Choroid plexus epithelial cell (primary cell): Measurements from ENCODE around the gene AGPAT3.

Experiments used
- DNase-seq: peaks from one replicate; pipeline ENCODE4 v3.0.0-alpha.2; 2010; ENCODE audit warnings: low read depth
- H3K4me3 ChIP-seq: 2 replicates; pipeline ENCODE4 v1.5.1; 2011; ENCODE audit warnings: low read depth, mild to moderate bottlenecking, control low read depth, low read length, moderate library complexity
- TF ChIP-seq, protein P1 (sequence below): conservative IDR thresholded peaks from 2 replicates; pipeline ENCODE4 v1.5.1; 2011; ENCODE audit warnings: low read depth, mild to moderate bottlenecking, control low read depth, inconsistent platforms, low read length, moderate library complexity

AGPAT3 gene

DNA sequence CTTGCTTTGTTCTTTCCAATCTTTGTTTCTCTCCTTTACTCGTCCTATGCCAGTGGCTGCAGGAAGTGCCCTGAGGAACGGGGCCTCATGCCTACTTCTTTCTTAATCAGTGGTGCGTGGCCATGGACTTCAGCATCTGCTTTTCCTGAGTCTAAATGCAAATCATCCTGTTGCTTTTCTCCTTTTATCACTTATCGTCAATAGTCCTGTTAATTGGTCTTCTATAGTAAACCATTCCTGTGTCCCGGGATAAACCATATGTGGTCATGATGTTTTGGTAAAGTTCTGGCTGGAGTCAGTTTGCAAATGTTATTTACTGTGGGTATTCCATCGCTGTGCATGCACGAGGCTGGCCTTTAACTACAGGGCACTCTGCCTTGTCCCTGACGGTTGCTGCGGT lies 47.5 kb downstream of the AGPAT3 start:
- TF ChIP-seq, protein P1, sequence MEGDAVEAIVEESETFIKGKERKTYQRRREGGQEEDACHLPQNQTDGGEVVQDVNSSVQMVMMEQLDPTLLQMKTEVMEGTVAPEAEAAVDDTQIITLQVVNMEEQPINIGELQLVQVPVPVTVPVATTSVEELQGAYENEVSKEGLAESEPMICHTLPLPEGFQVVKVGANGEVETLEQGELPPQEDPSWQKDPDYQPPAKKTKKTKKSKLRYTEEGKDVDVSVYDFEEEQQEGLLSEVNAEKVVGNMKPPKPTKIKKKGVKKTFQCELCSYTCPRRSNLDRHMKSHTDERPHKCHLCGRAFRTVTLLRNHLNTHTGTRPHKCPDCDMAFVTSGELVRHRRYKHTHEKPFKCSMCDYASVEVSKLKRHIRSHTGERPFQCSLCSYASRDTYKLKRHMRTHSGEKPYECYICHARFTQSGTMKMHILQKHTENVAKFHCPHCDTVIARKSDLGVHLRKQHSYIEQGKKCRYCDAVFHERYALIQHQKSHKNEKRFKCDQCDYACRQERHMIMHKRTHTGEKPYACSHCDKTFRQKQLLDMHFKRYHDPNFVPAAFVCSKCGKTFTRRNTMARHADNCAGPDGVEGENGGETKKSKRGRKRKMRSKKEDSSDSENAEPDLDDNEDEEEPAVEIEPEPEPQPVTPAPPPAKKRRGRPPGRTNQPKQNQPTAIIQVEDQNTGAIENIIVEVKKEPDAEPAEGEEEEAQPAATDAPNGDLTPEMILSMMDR, result no peak
- H3K4me3 ChIP-seq, result no peak overlapping the region
- no peak for DNase-seq

DNA sequence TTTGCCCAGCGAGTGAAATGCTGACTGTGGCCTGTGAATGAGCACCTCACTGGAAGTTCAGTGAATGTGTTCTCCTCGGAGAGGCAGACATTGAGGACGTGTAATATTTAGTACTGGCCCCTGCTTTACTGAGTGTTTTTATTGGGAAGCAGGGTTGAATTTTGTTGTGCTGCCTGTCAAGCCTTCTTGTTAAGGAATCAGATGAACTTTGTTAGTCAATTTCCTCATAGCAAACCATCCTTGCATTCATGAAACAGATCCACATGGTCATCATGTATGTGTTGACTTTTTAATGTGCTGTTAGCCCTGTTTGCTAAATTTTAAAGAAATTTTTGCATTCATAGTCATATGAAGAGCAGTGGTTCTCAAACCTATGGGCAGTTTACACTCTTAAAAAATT lies 47.9 kb downstream of the AGPAT3 start:
- DNase-seq, result no peak
- no peak overlapping the region for H3K4me3 ChIP-seq
- TF ChIP-seq, protein P1, result no peak

DNA sequence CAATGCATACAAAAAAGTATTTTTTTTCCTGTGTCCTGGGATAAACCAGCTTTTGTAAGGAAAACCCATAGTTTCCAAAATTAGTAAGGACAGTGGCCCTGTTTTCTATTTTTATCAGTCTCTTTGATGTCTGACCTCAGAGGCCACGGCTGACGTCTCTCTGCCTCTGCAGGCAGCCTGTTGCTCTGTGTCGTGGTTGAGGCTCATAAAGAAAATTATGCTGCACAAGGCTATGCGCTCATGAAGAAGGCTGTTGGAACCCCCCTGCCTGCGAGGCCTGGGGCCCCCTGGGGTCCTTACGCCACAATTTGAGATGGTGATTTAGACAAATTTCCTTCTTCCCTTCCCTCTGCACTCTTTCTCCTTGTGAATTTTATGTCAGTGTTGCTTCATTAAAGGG lies 48.9 kb downstream of the AGPAT3 start:
- TF ChIP-seq, protein P1, result no peak
- DNase-seq, result peak; percentile 84

DNA sequence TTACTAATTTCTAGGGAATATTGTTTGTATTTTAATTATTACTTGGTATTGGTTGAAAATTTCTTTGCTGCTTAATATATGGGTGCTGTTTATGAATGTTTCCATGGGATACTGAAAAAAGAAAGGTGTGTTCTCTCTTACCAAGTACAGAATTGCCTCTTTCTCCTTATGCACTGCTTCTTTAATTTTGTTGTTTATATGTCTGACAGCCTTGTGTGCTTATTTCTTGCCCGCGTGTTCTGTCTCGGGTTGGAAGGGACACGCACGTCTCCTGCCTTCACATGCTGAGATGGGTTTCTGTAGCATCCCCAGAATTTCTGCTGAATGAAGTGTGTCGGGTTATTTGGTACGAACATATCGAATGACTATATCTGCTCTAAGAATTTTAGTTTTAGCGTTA lies 51.1 kb downstream of the AGPAT3 start:
- TF ChIP-seq, protein P1, result no peak
- no peak overlapping the region for H3K4me3 ChIP-seq
- no peak for DNase-seq

More for the DNA sequence above, 48.9 kb downstream of the AGPAT3 start:
- H3K4me3 ChIP-seq, result no peak overlapping the region

DNA sequence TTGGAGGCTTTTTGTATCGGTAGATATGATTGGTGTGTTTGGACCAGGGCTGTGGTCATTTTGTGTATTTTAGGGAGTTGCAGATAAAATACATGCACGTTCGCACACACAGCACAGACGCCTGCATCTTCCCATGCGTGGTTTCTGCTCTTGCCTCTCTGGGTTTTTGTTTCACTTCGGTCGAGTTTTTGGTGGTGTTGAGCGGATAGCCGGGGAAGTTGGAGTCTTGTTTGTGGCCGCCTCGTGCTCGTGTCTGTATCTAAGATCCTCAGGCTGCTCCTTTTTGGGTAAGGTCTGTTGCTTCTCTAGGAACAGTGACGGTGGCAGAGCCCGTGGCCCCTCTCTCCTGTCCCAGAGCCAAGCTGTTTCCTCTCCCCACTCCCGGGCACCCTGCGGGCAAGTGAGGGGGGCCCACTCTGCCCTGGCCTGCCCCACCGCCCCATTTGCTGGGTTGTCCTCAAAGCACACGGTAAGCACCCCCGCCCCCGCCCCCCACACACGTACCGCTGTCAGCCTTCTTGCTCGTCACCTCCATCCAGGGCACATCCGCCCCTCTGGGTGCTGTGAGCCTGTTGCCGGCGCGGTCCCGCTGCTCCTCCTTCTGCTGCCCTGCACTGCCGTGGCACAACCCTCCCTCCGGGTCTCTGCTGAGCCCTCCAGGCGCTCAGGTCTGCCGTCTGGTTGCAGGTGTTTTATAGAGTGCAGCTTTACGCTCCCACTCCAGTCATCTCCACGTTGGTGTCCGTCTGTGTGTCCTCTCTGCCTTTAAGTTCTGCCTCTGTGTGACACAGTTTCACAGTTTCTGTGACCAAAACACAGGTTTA lies 51.9 kb downstream of the AGPAT3 start:
- TF ChIP-seq, protein P1, result no peak
- peak overlapping the region; percentile 40 for H3K4me3 ChIP-seq
- DNase-seq, result no peak

DNA sequence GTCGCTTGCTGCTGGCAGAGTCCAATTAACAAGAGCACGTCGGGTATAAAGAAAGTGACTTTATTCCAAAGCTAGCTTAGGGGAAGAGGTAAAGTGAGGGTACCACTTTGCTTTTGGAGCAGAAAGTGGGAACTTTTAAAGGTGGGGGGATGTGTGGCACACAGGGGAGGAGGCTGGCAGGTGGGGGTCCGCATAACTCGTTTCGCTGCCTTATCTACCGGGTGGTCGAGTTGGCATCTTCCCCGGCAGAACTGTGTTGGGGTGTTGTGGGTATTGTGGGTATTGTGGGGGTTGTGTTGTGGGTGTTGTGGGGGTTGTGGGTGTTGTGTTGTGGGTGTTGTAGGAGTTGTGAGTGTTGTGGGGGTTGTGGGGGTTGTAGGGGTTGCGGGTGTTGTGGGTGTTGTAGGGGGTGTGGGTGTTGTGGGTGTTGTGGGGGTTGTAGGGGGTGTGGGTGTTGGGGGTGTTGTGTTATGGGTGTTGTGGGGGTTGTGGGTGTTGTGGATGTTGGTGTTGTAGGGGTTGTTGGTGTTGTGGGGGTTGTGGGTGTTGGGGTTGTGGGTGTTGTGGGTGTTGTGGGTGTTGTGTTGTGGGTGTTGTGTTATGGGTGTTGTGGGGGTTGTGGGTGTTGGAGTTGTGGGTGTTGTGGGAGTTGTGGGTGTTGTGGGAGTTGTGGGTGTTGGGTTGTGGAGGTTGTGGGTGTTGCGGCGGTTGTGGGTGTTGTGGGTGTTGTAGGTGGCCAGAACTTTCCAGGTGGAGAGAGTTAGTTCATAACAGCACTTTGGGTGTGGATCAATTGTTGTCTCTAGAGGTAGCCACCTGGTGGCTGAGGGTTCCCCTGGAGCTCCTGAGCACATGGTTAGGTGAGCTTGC lies 52.7 kb downstream of the AGPAT3 start:
- TF ChIP-seq, protein P1, result peak; percentile 16
- H3K4me3 ChIP-seq, result no peak overlapping the region
- no peak for DNase-seq
